PC-9 (cell line): Measurements from ENCODE around the gene CTNNA3. TPM values are rescaled to one million over a fixed set of nuclear protein-coding genes. Genes with fewer than 3 reads are reported as not detected.

Experiments
- BruUV-seq: library from RNA; stranded (reverse); fragments of 400-500 nt; replicated peaks from 2 replicates; lab custom pipeline; 2021; lab: Mats Ljungman, UMichigan
- CTCF ChIA-PET: fragments of 300-600 bp; sonication (Branson Sonifier 250); formaldehyde crosslinking; loops from one replicate; lab custom pipeline; 2022; ENCODE audit warnings: antibody characterized with exemption; lab: Charles Lee
- POLR2A ChIA-PET: fragments of 300-600 bp; sonication (Branson Sonifier 250); formaldehyde crosslinking; loops from one replicate; lab custom pipeline; 2022; ENCODE audit warnings: antibody characterized with exemption; ENCODE audit not compliant: unreplicated experiment; lab: Charles Lee
- DNase-seq, 2 experiments: peaks; one replicate each; pipeline versions ENCODE4 v3.0.0 to v3.0.0-alpha.2; 2015 to 2022; ENCODE audit warnings: mixed read lengths in 1 of 2
- H2AFZ ChIP-seq: fragments of 200-600 bp; sonication (generic); 2 replicates; pipeline ENCODE4 v1.8.1; 2017; ENCODE audit warnings: antibody characterized with exemption
- H3F3A ChIP-seq: fragments of 200-600 bp; sonication (generic); 2 replicates; pipeline ENCODE4 v1.8.1; 2017; ENCODE audit warnings: antibody characterized with exemption, mild to moderate bottlenecking, low read depth; ENCODE audit not compliant: insufficient read depth
- H3K27ac ChIP-seq: fragments of 200-600 bp; sonication (generic); 2 replicates; pipeline ENCODE4 v1.6.1; 2016; ENCODE audit warnings: mixed run types
- H3K27me3 ChIP-seq: fragments of 200-600 bp; sonication (generic); 2 replicates; pipeline ENCODE4 v1.6.1; 2016; ENCODE audit warnings: low read depth, mixed run types; ENCODE audit not compliant: insufficient read depth
- H3K36me3 ChIP-seq: fragments of 200-600 bp; sonication (generic); 2 replicates; pipeline ENCODE4 v1.6.1; 2016; ENCODE audit warnings: low read depth, mixed run types
- H3K4me1 ChIP-seq: fragments of 200-600 bp; sonication (generic); replicated peaks from 2 replicates; pipeline ENCODE4 v1.6.1; 2016; ENCODE audit warnings: mixed run types; ENCODE audit not compliant: insufficient read depth
- H3K4me2 ChIP-seq: fragments of 200-600 bp; sonication (generic); 2 replicates; pipeline ENCODE4 v1.6.1; 2017; ENCODE audit warnings: mixed run types
- H3K4me3 ChIP-seq: fragments of 200-600 bp; sonication (generic); 2 replicates; pipeline ENCODE4 v1.6.1; 2016; ENCODE audit warnings: mixed run types
- H3K79me2 ChIP-seq: fragments of 200-600 bp; sonication (generic); 2 replicates; pipeline ENCODE4 v1.6.1; 2017; ENCODE audit warnings: low read depth, mixed run types
- H3K9me2 ChIP-seq: fragments of 200-600 bp; sonication (generic); 2 replicates; pipeline ENCODE4 v1.8.1; 2017; ENCODE audit warnings: mild to moderate bottlenecking; ENCODE audit not compliant: insufficient read depth
- H3K9me3 ChIP-seq: fragments of 200-600 bp; sonication (generic); 2 replicates; pipeline ENCODE4 v1.8.1; 2016; ENCODE audit warnings: low read depth; ENCODE audit not compliant: insufficient read depth
- H4K20me1 ChIP-seq: fragments of 200-600 bp; sonication (generic); 2 replicates; pipeline ENCODE4 v1.8.1; 2017; ENCODE audit not compliant: insufficient read depth
- CTCF ChIP-seq: fragments of 200-600 bp; sonication (generic); conservative IDR thresholded peaks from 2 replicates; pipeline ENCODE4 v1.6.1; 2017; ENCODE audit warnings: mixed run types, antibody characterized with exemption, mild to moderate bottlenecking, moderate library complexity
- EZH2 ChIP-seq: fragments of 200-600 bp; sonication (generic); IDR thresholded peaks from 2 replicates; pipeline ENCODE4 v1.8.0; 2017; ENCODE audit warnings: antibody characterized with exemption, low read depth
- intact Hi-C: fragments of 100-400 bp; cut with micrococcal nuclease; formaldehyde crosslinking; loops from one replicate; pipeline ENCODE4 v1.10.0; 2022; ENCODE audit not compliant: unreplicated experiment
- total RNA-seq: library from RNA; stranded (reverse); gene quantifications from 2 replicates; pipeline ENCODE4 v1.2.3, GENCODE V29; 2021

CTNNA3 gene
- total RNA-seq, 1 experiment from 2014 or later: not detected

GRCh38 chr10:66292456-66292855 is 1403.5 kb downstream of the CTNNA3 start:
- TF ChIP-seq CTCF (no peak), EZH2 (no peak)
- Histone ChIP-seq H3K79me2 (no peaks in the 10 kb centered on the region), H3K4me2 (no peak overlapping the region), H3K27me3 (no peaks in the 10 kb centered on the region), H3K4me1 (no peaks in the 10 kb centered on the region), H3K9me2 (peaks cover 5% of the 10 kb centered on the region; the same call in 1 of the 2 replicates), H4K20me1 (0 out of 2 replicates have a peak, but pooled peaks cover 4% of the 10 kb centered on the region), H2AFZ (no peak overlapping the region), H3K36me3 (no peaks in the 10 kb centered on the region), H3F3A (no peaks in the 10 kb centered on the region), H3K27ac (no peak overlapping the region), H3K9me3 (no peaks in the 10 kb centered on the region), H3K4me3 (no peak overlapping the region)
- ChIA-PET CTCF (no interaction called here), POLR2A (no interaction called here)
- BruUV-seq: no TSS peak
- intact Hi-C loops: no loop called here
- no peak for DNase-seq

- no peak for DNase-seq
- ChIA-PET CTCF (no interaction called here), POLR2A (no interaction called here)
- H3K9me3 ChIP-seq: no peaks in the 10 kb centered on the region
- 0 out of 2 replicates have a peak, but pooled peaks cover 4% of the 10 kb centered on the region for H4K20me1 ChIP-seq
- no peak overlapping the region for H3K4me2 ChIP-seq
- no peaks in the 10 kb centered on the region for H3K36me3 ChIP-seq
- no peak overlapping the region for H3K4me3 ChIP-seq
- peaks cover 5% of the 10 kb centered on the region; the same call in 1 of the 2 replicates for H3K9me2 ChIP-seq
- no peaks in the 10 kb centered on the region for H3K4me1 ChIP-seq
- BruUV-seq: no TSS peak
- H3F3A ChIP-seq: no peaks in the 10 kb centered on the region
- intact Hi-C loops: no loop called here
- H3K27ac ChIP-seq: no peak overlapping the region
- no peaks in the 10 kb centered on the region for H3K27me3 ChIP-seq
- no peak for TF ChIP-seq CTCF
- H2AFZ ChIP-seq: no peak overlapping the region
- no peaks in the 10 kb centered on the region for H3K79me2 ChIP-seq
These were observed 1404.9 kb downstream of the CTNNA3 start for GRCh38 chr10:66291133-66291532.

GRCh38 chr10:66284621-66285020 is 1411.4 kb downstream of the CTNNA3 start:
- Histone ChIP-seq H4K20me1 (0 out of 2 replicates have a peak, but pooled peaks cover 4% of the 10 kb centered on the region), H3K36me3 (no peaks in the 10 kb centered on the region), H3K4me3 (no peak overlapping the region), H3K79me2 (no peaks in the 10 kb centered on the region), H3K4me1 (no peaks in the 10 kb centered on the region), H3K4me2 (no peak overlapping the region), H3K27me3 (no peaks in the 10 kb centered on the region), H3K9me2 (no peaks in the 10 kb centered on the region), H3K27ac (no peak overlapping the region), H3F3A (no peaks in the 10 kb centered on the region), H2AFZ (no peak overlapping the region), H3K9me3 (no peaks in the 10 kb centered on the region)
- CTCF ChIA-PET: no interaction called here
- no peak for TF ChIP-seq CTCF
- TF ChIP-seq EZH2: no peak
- DNase-seq: no peak
- POLR2A ChIA-PET: no interaction called here
- no TSS peak for BruUV-seq
- intact Hi-C loops: loop anchor here (10.0 kb wide), 1 partner anchor 60 kb away; no protein-coding TSS in a partner anchor
